HEK293T (cell line): ENCODE measurements around the gene DNAH3.

Experiments
- CTCF ChIA-PET: fragments of 350-600 bp; formaldehyde crosslinking; extraction: SDS; loops from one replicate; lab custom pipeline; 2021; ENCODE audit warnings: antibody characterized with exemption, inconsistent platforms; lab: Yijun Ruan, JAX
- POLR2A ChIA-PET: fragments of 350-600 bp; formaldehyde crosslinking; extraction: SDS; loops from one replicate; lab custom pipeline; 2020; ENCODE audit warnings: antibody characterized with exemption, inconsistent platforms; lab: Yijun Ruan, JAX
- DNase-seq: peaks from one replicate; pipeline ENCODE4 v3.0.0; 2012; ENCODE audit warnings: mixed read lengths; ENCODE audit errors: extremely low spot score
- ARNT ChIP-seq: fragments of 450-650 bp; IDR thresholded peaks from 2 replicates; pipeline ENCODE4 v1.6.1; 2017; ENCODE audit warnings: mild to moderate bottlenecking
- BHLHE40 ChIP-seq: fragments of 450-650 bp; IDR thresholded peaks from 2 replicates; pipeline ENCODE4 v1.6.1; 2016; ENCODE audit warnings: mild to moderate bottlenecking, moderate library complexity, borderline replicate concordance
- CTBP1 ChIP-seq: fragments of 450-650 bp; IDR thresholded peaks from 2 replicates; pipeline ENCODE4 v1.6.1; 2016; ENCODE audit warnings: borderline replicate concordance
- ELF4 ChIP-seq: fragments of 450-650 bp; IDR thresholded peaks from 2 replicates; pipeline ENCODE4 v1.6.1; 2017; ENCODE audit warnings: antibody characterized with exemption
- FOXA1 ChIP-seq: fragments of 450-650 bp; IDR thresholded peaks from 2 replicates; pipeline ENCODE4 v1.6.1; 2016; ENCODE audit warnings: mild to moderate bottlenecking
- FOXK2 ChIP-seq: fragments of 450-650 bp; IDR thresholded peaks from 2 replicates; pipeline ENCODE4 v1.6.1; 2016; ENCODE audit warnings: mild to moderate bottlenecking
- FOXM1 ChIP-seq: fragments of 450-650 bp; IDR thresholded peaks from 2 replicates; pipeline ENCODE4 v1.6.1; 2017; ENCODE audit warnings: mild to moderate bottlenecking, borderline replicate concordance
- HDGF ChIP-seq: fragments of 450-650 bp; IDR thresholded peaks from 2 replicates; pipeline ENCODE4 v1.6.1; 2017; ENCODE audit warnings: antibody characterized with exemption, borderline replicate concordance
- L3MBTL2 ChIP-seq: fragments of 450-650 bp; conservative IDR thresholded peaks from 2 replicates; pipeline ENCODE4 v1.6.1; 2016; ENCODE audit warnings: mild to moderate bottlenecking
- LEF1 ChIP-seq: fragments of 450-650 bp; IDR thresholded peaks from 2 replicates; pipeline ENCODE4 v1.6.1; 2017; ENCODE audit warnings: mild to moderate bottlenecking, borderline replicate concordance
- NFRKB ChIP-seq: fragments of 450-650 bp; IDR thresholded peaks from 2 replicates; pipeline ENCODE4 v1.6.1; 2016; ENCODE audit warnings: mild to moderate bottlenecking, moderate library complexity
- SP1 ChIP-seq: fragments of 450-650 bp; IDR thresholded peaks from 2 replicates; pipeline ENCODE4 v1.6.1; 2017
- SUZ12 ChIP-seq: fragments of 450-650 bp; IDR thresholded peaks from 2 replicates; pipeline ENCODE4 v1.6.1; 2016; ENCODE audit warnings: mild to moderate bottlenecking
- TARDBP ChIP-seq: fragments of 450-650 bp; IDR thresholded peaks from 2 replicates; pipeline ENCODE4 v1.6.1; 2016
- ZNF384 ChIP-seq: fragments of 450-650 bp; IDR thresholded peaks from 2 replicates; pipeline ENCODE4 v1.6.1; 2016
- TF ChIP-seq, protein P1 (sequence below): fragments of 450-650 bp; IDR thresholded peaks from 2 replicates; pipeline ENCODE4 v1.6.1; 2016

The DNAH3 gene

GRCh38 chr16:20897253-20897897 is 253.3 kb downstream of the DNAH3 start:
- TF ChIP-seq FOXA1 (no peak), CTBP1 (no peak), SP1 (no peak), FOXK2 (no peak)
- ChIA-PET POLR2A (no interaction called here), CTCF (no interaction called here)
- DNase-seq = no peak

GRCh38 chr16:20894388-20894787 is 256.3 kb downstream of the DNAH3 start:
- ChIA-PET POLR2A (no interaction called here), CTCF (no interaction called here)
- DNase-seq = no peak
- TF ChIP-seq L3MBTL2 = no peak
- no peak for TF ChIP-seq ELF4
- no peak for TF ChIP-seq SP1
- no peak for TF ChIP-seq SUZ12

DNA sequence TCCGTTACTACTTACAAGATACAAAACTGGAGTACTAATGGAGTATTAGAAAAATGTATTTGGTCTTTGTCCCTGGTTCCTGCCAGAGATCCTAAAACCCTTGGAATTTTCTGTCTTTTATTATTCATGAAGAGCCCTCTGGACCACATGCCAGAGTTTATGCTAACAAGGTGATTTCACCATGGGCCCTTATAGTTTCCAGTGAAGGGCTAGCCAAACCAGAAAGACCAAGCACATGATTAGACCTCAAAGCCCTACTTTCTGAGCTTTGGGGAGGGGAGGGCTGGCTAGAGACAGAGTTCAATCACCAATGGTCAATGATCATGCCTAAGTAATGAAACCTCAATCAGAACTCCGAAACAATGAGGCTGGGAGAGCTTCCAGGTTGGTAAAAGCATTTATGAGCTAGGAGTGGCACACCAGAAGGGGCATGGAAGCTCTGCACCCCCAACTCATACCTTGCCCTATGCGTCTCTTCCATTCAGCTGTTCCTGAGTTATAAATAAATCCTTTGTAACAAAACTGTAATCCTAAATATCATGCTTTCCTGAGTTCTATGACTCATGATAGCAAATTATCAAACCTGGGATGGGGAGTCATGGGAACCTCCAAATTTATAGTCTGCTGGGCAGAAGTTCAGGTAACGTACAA is 260.9 kb downstream of the DNAH3 start:
- TF ChIP-seq HDGF (no peak), L3MBTL2 (no peak), ARNT (no peak), SUZ12 (no peak), ELF4 (no peak), NFRKB (no peak), SP1 (no peak)
- POLR2A ChIA-PET = no interaction called here
- DNase-seq = no peak
- CTCF ChIA-PET = no interaction called here

- POLR2A ChIA-PET = interaction anchor here (1.4 to 1.6 kb wide), 2 partner anchors 12 to 13 kb away, joined by 3 to 4 read pairs; partner anchors contain the start of genes DCUN1D3 and LYRM1
- no peak for DNase-seq
- CTCF ChIA-PET = no interaction called here
- TF ChIP-seq FOXM1 (no peak), HDGF (no peak), ZNF384 (no peak), ARNT (no peak), NFRKB (no peak), SP1 (no peak), L3MBTL2 (no peak), CTBP1 (no peak)
Observed at GRCh38 chr16:20887207-20887606, 263.4 kb downstream of the DNAH3 start.

DNA sequence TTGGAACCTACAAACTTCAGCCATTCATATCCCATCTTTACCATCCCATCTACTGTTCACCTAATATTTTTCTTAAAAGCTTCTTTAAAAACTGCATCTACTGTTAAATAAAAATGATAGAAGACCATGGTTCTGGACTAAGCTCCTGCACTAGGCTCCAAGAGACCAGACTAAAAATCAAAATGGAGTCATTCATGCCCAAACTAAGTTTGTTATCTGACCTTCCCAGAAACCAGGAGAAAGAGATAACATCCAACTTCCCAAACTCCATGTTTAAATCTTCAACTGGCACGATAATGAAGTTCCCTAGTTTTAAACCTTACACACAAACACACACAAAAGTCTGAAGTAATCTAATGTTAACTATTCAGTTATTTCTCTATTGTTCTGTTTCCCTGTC is 264.3 kb downstream of the DNAH3 start:
- ChIA-PET CTCF (no interaction called here), POLR2A (no interaction called here)
- TF ChIP-seq FOXK2 (no peak), TARDBP (no peak), LEF1 (no peak), BHLHE40 (no peak)
- no peak for DNase-seq

DNA sequence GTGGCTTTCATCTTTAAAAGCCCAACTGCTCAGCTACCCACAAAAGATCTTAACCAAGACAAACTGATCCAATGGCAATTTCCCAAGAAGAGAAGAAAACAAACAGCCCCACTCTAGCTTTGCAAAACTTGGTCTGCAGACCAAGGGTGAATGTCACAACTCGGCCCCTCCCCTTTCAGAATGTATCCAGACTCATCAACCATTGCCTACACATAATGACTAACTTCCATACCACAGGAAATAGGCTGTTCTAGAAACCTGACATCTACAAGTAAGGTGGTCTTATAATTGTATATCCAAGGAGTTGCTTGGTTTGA is 266.4 kb downstream of the DNAH3 start:
- DNase-seq = no peak
- ChIA-PET POLR2A (no interaction called here), CTCF (no interaction called here)
- TF ChIP-seq L3MBTL2 (no peak), FOXA1 (no peak), TARDBP (no peak), SP1 (no peak), CTBP1 (no peak), ARNT (no peak), ZNF384 (no peak)

DNA sequence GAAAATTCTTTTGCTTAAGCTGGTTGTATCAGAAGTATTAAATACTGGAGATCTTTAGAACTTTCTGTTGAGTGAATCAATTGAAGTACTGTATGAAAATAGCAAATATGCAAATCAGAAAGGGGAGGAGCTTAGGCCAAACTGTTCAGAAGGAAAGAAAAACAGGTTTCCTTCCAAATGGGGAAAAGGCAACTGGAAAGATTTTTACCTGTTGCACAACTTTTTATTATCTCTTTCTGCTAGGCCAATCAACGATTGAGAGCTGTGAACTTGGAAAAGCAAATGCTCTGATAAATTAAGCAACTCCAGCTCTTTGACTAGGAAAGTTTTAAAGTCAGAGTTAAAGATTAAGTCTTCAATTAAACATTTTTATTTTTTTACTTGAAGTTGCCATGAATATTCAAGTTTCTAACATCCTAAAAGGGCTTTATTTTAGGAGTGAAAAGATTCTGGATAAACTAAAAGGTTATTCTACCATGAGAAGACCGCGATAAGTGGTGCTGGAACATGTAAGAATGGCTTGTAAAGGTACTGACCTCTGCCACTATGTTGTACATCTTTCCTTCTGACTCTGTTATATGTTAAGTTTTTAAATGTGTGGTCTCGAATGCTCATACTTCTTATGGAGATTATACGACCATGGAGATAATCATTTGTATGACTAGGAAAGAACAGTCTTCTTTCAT is 266.9 kb downstream of the DNAH3 start:
- no peak for TF ChIP-seq FOXK2
- TF ChIP-seq HDGF = no peak
- no peak for TF ChIP-seq CTBP1
- no peak for TF ChIP-seq L3MBTL2
- TF ChIP-seq ELF4 = no peak
- no peak for TF ChIP-seq SP1
- TF ChIP-seq BHLHE40 = no peak
- TF ChIP-seq FOXA1 = no peak
- TF ChIP-seq NFRKB = no peak
- no peak for TF ChIP-seq LEF1
- TF ChIP-seq, protein P1, sequence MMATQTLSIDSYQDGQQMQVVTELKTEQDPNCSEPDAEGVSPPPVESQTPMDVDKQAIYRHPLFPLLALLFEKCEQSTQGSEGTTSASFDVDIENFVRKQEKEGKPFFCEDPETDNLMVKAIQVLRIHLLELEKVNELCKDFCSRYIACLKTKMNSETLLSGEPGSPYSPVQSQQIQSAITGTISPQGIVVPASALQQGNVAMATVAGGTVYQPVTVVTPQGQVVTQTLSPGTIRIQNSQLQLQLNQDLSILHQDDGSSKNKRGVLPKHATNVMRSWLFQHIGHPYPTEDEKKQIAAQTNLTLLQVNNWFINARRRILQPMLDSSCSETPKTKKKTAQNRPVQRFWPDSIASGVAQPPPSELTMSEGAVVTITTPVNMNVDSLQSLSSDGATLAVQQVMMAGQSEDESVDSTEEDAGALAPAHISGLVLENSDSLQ = no peak
- TF ChIP-seq SUZ12 = no peak
- no peak for TF ChIP-seq TARDBP
- TF ChIP-seq FOXM1 = no peak
- TF ChIP-seq ZNF384 = no peak
- ChIA-PET CTCF (no interaction called here), POLR2A (no interaction called here)
- no peak for DNase-seq
